H1 (cell line): Measurements from ENCODE around the gene CLDN6. TPM values are rescaled to one million over a fixed set of nuclear protein-coding genes. Genes with fewer than 3 reads are reported as not detected.

Experiments used
- ASH2L ChIP-seq: fragments of 200-600, 300-600 bp; sonication (generic); IDR thresholded peaks from one replicate; pipeline ENCODE4 v1.7.1; 2017; ENCODE audit warnings: low read length
- BRCA1 ChIP-seq: IDR thresholded peaks from 2 replicates; pipeline ENCODE4 v1.6.1; 2012; ENCODE audit warnings: low read depth, low read length, improper control_type of control experiment
- CHD1 ChIP-seq: IDR thresholded peaks from 2 replicates; pipeline ENCODE4 v1.6.1; 2012; ENCODE audit warnings: low read depth, low read length, improper control_type of control experiment
- CHD2 ChIP-seq: IDR thresholded peaks from 2 replicates; pipeline ENCODE4 v1.6.1; 2012; ENCODE audit warnings: low read length, improper control_type of control experiment
- CREB1 ChIP-seq: IDR thresholded peaks from 2 replicates; pipeline ENCODE4 v1.6.1; 2012; ENCODE audit warnings: inconsistent platforms
- CTBP2 ChIP-seq: IDR thresholded peaks from 2 replicates; pipeline ENCODE4 v1.7.0; 2011; ENCODE audit warnings: borderline replicate concordance, mild to moderate bottlenecking, moderate library complexity, mixed read lengths, low read length; ENCODE audit not compliant: insufficient read depth, insufficient read length
- CTCF ChIP-seq, 3 experiments: IDR thresholded peaks; 1 replicate in 2 of 3; 2 replicates in 1 of 3; pipeline versions ENCODE4 v1.5.1 to v1.6.1; 2011; ENCODE audit warnings: low read length in 3 of 3, mild to moderate bottlenecking in 3 of 3, inconsistent platforms in 2 of 3, low read depth in 1 of 3, moderate library complexity in 1 of 3; ENCODE audit not compliant: insufficient read depth in 1 of 3; ENCODE audit errors: control extremely low read depth in 1 of 3
- EP300 ChIP-seq, 2 experiments: IDR thresholded peaks; 1 replicate in 1 of 2; 2 replicates in 1 of 2; pipeline ENCODE4 v1.6.1; 2011 to 2012; ENCODE audit warnings: low read depth in 2 of 2, low read length in 2 of 2, mild to moderate bottlenecking in 2 of 2, borderline replicate concordance in 1 of 2, inconsistent platforms in 1 of 2, moderate library complexity in 1 of 2
- GTF2F1 ChIP-seq: IDR thresholded peaks from 2 replicates; pipeline ENCODE4 v1.6.1; 2012; ENCODE audit warnings: low read depth, low read length, improper control_type of control experiment, borderline replicate concordance
- JUN ChIP-seq: IDR thresholded peaks from 2 replicates; pipeline ENCODE4 v1.6.1; 2011; ENCODE audit warnings: low read depth, mild to moderate bottlenecking, improper control_type of control experiment, low read length
- JUND ChIP-seq: IDR thresholded peaks from 2 replicates; pipeline ENCODE4 v1.6.1; 2011; ENCODE audit warnings: mild to moderate bottlenecking, improper control_type of control experiment, low read length
- KDM1A ChIP-seq: fragments of 200-600, 300-600 bp; sonication (generic); IDR thresholded peaks from 2 replicates; pipeline ENCODE4 v1.7.1; 2016; ENCODE audit warnings: mild to moderate bottlenecking, low read length, borderline replicate concordance
- PHF8 ChIP-seq: fragments of 200-600 bp; sonication (generic); conservative IDR thresholded peaks from 2 replicates; pipeline ENCODE4 v1.7.1; 2012; ENCODE audit warnings: low read depth, mild to moderate bottlenecking, inconsistent platforms, low read length, moderate library complexity
- POLR2A ChIP-seq, 2 experiments: IDR thresholded peaks; 1 replicate in 1 of 2; 2 replicates in 1 of 2; pipeline ENCODE4 v1.6.1; 2011; ENCODE audit warnings: low read depth in 2 of 2, low read length in 2 of 2, mild to moderate bottlenecking in 2 of 2; ENCODE audit errors: control extremely low read depth in 1 of 2
- SIN3A ChIP-seq, 2 experiments: IDR thresholded peaks in 1 of 2; conservative IDR thresholded peaks in 1 of 2; 2 replicates each; pipeline ENCODE4 v1.6.1; 2011 to 2012; ENCODE audit warnings: low read length in 2 of 2, improper control_type of control experiment in 1 of 2, low read depth in 1 of 2, mild to moderate bottlenecking in 1 of 2
- SP1 ChIP-seq: IDR thresholded peaks from 2 replicates; pipeline ENCODE4 v1.6.1; 2011; ENCODE audit warnings: low read depth, low read length
- SP4 ChIP-seq: IDR thresholded peaks from 2 replicates; pipeline ENCODE4 v1.6.1; 2012; ENCODE audit warnings: low read length, inconsistent platforms
- SUZ12 ChIP-seq: fragments of 200-600 bp; sonication (generic); IDR thresholded peaks from 2 replicates; pipeline ENCODE4 v1.6.1; 2012; ENCODE audit warnings: mild to moderate bottlenecking, inconsistent platforms, low read length, moderate library complexity, mixed read lengths
- TAF1 ChIP-seq: IDR thresholded peaks from 2 replicates; pipeline ENCODE4 v1.6.1; 2011; ENCODE audit warnings: mild to moderate bottlenecking, low read depth, low read length
- TAF7 ChIP-seq: optimal IDR thresholded peaks from 2 replicates; pipeline ENCODE3; 2011; ENCODE audit warnings: low read depth, mild to moderate bottlenecking, inconsistent platforms, low read length, moderate library complexity, borderline replicate concordance
- TEAD4 ChIP-seq: IDR thresholded peaks from 2 replicates; pipeline ENCODE4 v1.6.1; 2012; ENCODE audit warnings: low read depth, low read length, inconsistent platforms, mixed read lengths
- polyA plus RNA-seq, 7 experiments: library from polyadenylated mRNA; depleted of rRNA in 3 of 7; stranded (reverse) in 5 of 7; unstranded in 2 of 7; fragments of >200 nt in 5 of 7; fragments of 200-250 nt in 2 of 7; gene quantifications; 1 replicate in 5 of 7; 2 replicates in 1 of 7; 4 replicates in 1 of 7; pipeline versions ENCODE4 v1.2.1 to v1.2.3, GENCODE V29; 2011 to 2013; ENCODE audit warnings: missing spikeins in 2 of 7, mixed read lengths in 2 of 7
- total RNA-seq: library from RNA; stranded (reverse); fragmentation: NEBNext Ultra II Directional; extraction: Animal tissue kit (Norgen Biotek cat#: 25700); gene quantifications from 2 replicates; pipeline ENCODE4 v1.2.1, GENCODE V29; 2021
- TF ChIP-seq, protein P1 (sequence below): IDR thresholded peaks from 2 replicates; pipeline ENCODE4 v1.6.1; 2012; ENCODE audit warnings: inconsistent platforms

The CLDN6 gene
- total and polyA plus RNA-seq, 2 of the 8 experiments (the other 6 are each of a cell fraction or from before 2014, with no cell fraction given): 747 to 1,115 TPM

DNA sequence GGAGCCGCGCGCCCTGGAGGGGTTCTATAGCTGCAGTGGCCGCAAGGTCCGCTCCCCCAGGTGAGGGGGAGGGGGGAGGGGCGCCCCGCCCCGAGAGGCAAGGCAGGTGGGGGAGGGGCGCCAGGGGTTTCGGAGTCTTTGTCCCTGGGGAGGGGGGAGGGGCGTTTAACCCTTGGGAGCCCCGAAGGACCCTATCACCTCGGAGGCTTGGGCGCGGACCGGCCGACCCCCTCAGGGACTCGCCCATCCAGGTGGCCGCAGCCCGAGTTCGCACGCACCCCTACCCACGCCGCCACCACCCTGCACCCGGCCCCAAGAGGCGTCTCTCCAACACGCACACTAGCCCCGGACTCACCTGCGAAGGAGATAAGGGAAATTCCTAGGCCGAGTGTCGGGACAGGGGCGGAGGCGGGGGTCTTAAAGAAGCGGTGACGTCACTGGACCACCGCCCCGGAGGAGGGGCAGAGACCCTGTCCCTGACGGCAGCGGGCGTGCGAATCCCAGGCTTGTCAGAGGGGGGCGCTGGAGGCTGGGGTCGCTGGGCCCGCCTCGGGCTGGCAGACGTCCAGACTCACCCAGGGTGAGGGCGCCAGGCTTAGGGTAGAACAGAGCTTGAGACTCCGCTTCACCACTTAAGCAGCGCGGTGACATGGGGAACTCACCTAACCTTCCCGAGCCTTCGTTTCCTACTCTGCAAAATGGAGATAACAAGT is at the start of gene CLDN6 (continued):
- TF ChIP-seq JUND: peak; percentile 93
- TF ChIP-seq CTBP2: no peak
- no peak for TF ChIP-seq BRCA1
- TF ChIP-seq TAF7: peak; percentile 95
- peak; percentile 54; the same call in 1 of the 2 replicates for TF ChIP-seq TEAD4
- TF ChIP-seq SP4: peak; percentile 85
- peak; percentile 68 for TF ChIP-seq ASH2L
- TF ChIP-seq CHD1: no peak
- peak; percentile 39; the same call in 1 of the 2 replicates for TF ChIP-seq CHD2
- TF ChIP-seq, protein P1, sequence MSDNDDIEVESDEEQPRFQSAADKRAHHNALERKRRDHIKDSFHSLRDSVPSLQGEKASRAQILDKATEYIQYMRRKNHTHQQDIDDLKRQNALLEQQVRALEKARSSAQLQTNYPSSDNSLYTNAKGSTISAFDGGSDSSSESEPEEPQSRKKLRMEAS: no peak; the same call in none of the 2 replicates
- peak; percentile 72; the same call in 1 of the 2 replicates for TF ChIP-seq GTF2F1
- TF ChIP-seq SP1: 0 out of 2 replicates have a peak, but pooled peaks have one; percentile 45
- peak in 1 of 2 experiments; percentile 73; a peak in 1 of 3 replicates for TF ChIP-seq EP300 (IDR thresholded peaks at IDR 0.05; ENCODE audit: borderline replicate concordance in 1 of 2, low read depth in 2 of 2, low read length in 2 of 2)
- TF ChIP-seq KDM1A: peak; percentile 68; the same call in 1 of the 2 replicates
- TF ChIP-seq PHF8: peak; percentile 97
- peak; percentile 89 for TF ChIP-seq CREB1
- peak; percentile 58; the same call in 1 of the 2 replicates for TF ChIP-seq JUN
- peak; percentile 85 to 94 (median 92) for TF ChIP-seq CTCF (IDR thresholded peaks at IDR 0.05; ENCODE audit: control extremely low read depth in 1 of 3, insufficient read depth in 1 of 3, low read depth in 1 of 3, low read length in 3 of 3)
- TF ChIP-seq POLR2A (IDR thresholded peaks at IDR 0.05; ENCODE audit: control extremely low read depth in 1 of 2, low read depth in 2 of 2, low read length in 2 of 2): peak; percentile 98 to 99
- TF ChIP-seq TAF1: peak; percentile 97
- no peak for TF ChIP-seq SUZ12
- peak; percentile 61 to 77; a peak in 2 of 4 replicates for TF ChIP-seq SIN3A (conservative IDR thresholded peaks at IDR 0.05 in 1 of 2, IDR thresholded peaks at IDR 0.05 in 1 of 2; ENCODE audit: low read depth in 1 of 2, low read length in 2 of 2)
